Thoracic aorta (tissue), 2 donors: ENCODE data around the gene FBXL16. TPM values are rescaled to one million over a fixed set of nuclear protein-coding genes. Genes with fewer than 3 reads are reported as not detected.

Experiments
- ATAC-seq: fragments of 150-250 bp; one replicate; pipeline ENCODE4 v1.8.0; 2017; ENCODE audit warnings: low read depth; ENCODE audit not compliant: insufficient number of reproducible peaks, low FRiP score
- DNase-seq: peaks from one replicate; pipeline ENCODE4 v3.0.0-alpha.2; 2020; ENCODE audit warnings: low spot score
- H3K27ac ChIP-seq, 2 donors: fragments of 200-600 bp; sonication (generic); 1 replicate in 1 of 2; 2 replicates in 1 of 2; pipeline ENCODE4 v1.5.1; 2016; ENCODE audit warnings: mild to moderate bottlenecking in 2 of 2, moderate library complexity in 2 of 2
- H3K27me3 ChIP-seq: fragments of 200-600 bp; sonication (generic); replicated peaks from 2 replicates; pipeline ENCODE4 v1.6.0; 2016; ENCODE audit warnings: mild to moderate bottlenecking; ENCODE audit not compliant: insufficient read depth
- H3K36me3 ChIP-seq: fragments of 200-600 bp; sonication (generic); one replicate; pipeline ENCODE4 v1.5.1; 2016
- H3K4me1 ChIP-seq, 2 donors: fragments of 200-600 bp; sonication (generic); 1 replicate in 1 of 2; 2 replicates in 1 of 2; pipeline versions ENCODE4 v1.5.1 to v1.6.0; 2016; ENCODE audit warnings: low read depth in 2 of 2, mild to moderate bottlenecking in 1 of 2; ENCODE audit not compliant: control insufficient read depth in 1 of 2
- H3K4me3 ChIP-seq: fragments of 200-600 bp; sonication (generic); 2 replicates; pipeline ENCODE4 v1.5.1; 2016; ENCODE audit warnings: mild to moderate bottlenecking
- H3K9me3 ChIP-seq: fragments of 200-600 bp; sonication (generic); 2 replicates; pipeline ENCODE4 v1.5.1; 2016
- total RNA-seq, 2 donors: library from RNA; depleted of rRNA; stranded (reverse); fragments of >200 nt; gene quantifications; one replicate each; pipeline versions ENCODE4 v1.1.0 to v1.2.3, GENCODE V29; 2016
- TF ChIP-seq, protein P1 (sequence below): fragments of 200-600 bp; sonication (generic); IDR thresholded peaks from one replicate; pipeline ENCODE4 v1.5.1; 2019; ENCODE audit warnings: antibody characterized with exemption

Gene FBXL16
- total RNA-seq, 2 donors from 2014 or later = not detected

DNA sequence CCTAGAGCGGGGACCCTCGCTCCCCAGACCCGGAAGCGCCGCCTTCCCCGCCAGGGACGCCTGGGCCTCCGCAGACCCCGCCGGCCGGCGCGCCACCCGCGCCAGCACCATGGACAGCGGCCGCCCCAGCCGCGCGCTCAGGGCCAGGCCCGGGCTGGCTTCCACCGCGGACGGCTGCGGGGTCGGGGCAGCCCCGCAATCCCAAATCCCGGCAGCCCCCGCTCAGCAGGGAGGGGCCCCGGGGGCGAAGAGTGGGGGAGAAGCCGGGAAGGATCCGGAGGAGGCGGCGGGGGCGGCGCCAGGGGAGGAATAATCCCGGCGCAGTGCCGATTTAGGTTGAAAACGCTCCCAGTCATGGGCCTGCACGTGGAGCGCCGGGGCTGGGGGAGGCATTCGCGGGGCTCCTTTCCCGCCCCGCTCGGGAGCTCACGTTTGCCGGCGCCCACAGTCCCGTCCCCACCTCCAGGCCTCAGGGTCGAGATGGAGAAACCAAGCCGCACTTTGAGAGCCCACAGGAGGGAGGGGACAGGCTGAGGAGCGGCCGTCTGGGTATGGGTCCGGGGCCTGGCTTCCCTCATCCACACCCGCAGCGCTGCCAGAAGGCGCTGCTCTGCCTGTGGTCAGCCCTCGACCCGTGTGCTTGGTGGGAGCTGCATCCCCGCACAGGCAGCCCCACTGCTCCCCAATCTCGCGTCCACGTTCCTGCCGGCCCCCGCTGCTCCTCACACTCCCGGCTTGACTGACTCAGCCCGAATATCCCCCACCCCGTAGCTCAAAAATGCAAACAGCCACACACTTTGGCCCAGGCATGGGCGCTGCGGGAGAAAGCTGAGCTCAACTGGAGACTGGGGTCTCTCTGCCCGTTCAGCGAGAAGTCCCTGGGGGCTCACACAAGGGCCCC, 4.7 kb downstream of the FBXL16 start:
- H3K4me1 ChIP-seq = no peaks in the 10 kb centered on the region
- no peaks in the 10 kb centered on the region for H3K36me3 ChIP-seq
- no peak for ATAC-seq
- no peak overlapping the region for H3K4me3 ChIP-seq
- TF ChIP-seq, protein P1, sequence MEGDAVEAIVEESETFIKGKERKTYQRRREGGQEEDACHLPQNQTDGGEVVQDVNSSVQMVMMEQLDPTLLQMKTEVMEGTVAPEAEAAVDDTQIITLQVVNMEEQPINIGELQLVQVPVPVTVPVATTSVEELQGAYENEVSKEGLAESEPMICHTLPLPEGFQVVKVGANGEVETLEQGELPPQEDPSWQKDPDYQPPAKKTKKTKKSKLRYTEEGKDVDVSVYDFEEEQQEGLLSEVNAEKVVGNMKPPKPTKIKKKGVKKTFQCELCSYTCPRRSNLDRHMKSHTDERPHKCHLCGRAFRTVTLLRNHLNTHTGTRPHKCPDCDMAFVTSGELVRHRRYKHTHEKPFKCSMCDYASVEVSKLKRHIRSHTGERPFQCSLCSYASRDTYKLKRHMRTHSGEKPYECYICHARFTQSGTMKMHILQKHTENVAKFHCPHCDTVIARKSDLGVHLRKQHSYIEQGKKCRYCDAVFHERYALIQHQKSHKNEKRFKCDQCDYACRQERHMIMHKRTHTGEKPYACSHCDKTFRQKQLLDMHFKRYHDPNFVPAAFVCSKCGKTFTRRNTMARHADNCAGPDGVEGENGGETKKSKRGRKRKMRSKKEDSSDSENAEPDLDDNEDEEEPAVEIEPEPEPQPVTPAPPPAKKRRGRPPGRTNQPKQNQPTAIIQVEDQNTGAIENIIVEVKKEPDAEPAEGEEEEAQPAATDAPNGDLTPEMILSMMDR = no peak
- H3K9me3 ChIP-seq = no peaks in the 10 kb centered on the region
- no peak overlapping the region for H3K27ac ChIP-seq
- no peak for DNase-seq
- H3K27me3 ChIP-seq = peaks cover 19% of the 10 kb centered on the region

- ATAC-seq = no peak
- peaks cover 22% of the 10 kb centered on the region for H3K27me3 ChIP-seq
- H3K36me3 ChIP-seq = no peaks in the 10 kb centered on the region
- H3K9me3 ChIP-seq = no peaks in the 10 kb centered on the region
- DNase-seq = no peak
- TF ChIP-seq, protein P1 = no peak
- no peak overlapping the region for H3K27ac ChIP-seq
- no peak overlapping the region for H3K4me3 ChIP-seq
- H3K4me1 ChIP-seq = peaks cover 4% of the 10 kb centered on the region in 2 donors
These were observed 6.5 kb downstream of the FBXL16 start for GRCh38 chr16:698911-699671.

GRCh38 chr16:695355-696089, 10.1 kb downstream of the FBXL16 start:
- Histone ChIP-seq H3K9me3 (no peaks in the 10 kb centered on the region), H3K27ac (no peak overlapping the region), H3K27me3 (peaks cover 12% of the 10 kb centered on the region), H3K4me1 (peaks cover 6 to 10% of the 10 kb centered on the region in 2 donors), H3K36me3 (no peaks in the 10 kb centered on the region), H3K4me3 (peak overlapping the region; percentile 43)
- TF ChIP-seq, protein P1 = no peak
- no peak for ATAC-seq
- no peak for DNase-seq

DNA sequence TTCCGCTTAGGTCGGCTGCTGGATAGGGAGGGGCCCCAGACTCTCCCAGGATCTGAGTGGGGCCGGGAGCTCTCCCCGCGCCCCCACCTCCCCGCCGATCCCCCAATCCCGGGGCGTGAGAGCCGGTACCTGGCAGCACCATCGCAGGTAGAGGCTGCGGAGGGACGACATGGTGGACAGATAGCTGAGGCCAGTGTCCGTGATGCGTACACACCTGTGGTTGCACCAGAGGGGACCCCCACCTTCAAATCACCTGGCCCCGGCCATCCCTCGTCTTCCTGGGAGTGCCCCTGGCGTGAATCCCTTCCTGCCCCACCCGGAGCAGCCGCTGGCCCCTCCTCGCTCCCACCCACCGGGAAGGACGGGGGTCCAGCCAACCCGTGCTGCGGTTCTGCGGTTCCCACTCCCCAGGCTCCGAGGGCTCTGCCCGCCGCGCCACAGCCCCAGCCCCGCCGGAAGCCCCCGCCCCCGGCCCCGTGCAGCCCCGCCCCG, 10.7 kb downstream of the FBXL16 start:
- peak overlapping the region; percentile 30 for H3K4me3 ChIP-seq
- no peak for DNase-seq
- H3K9me3 ChIP-seq = no peaks in the 10 kb centered on the region
- TF ChIP-seq, protein P1 = no peak
- no peaks in the 10 kb centered on the region for H3K36me3 ChIP-seq
- no peak overlapping the region for H3K27ac ChIP-seq
- no peak for ATAC-seq
- H3K4me1 ChIP-seq = peaks cover 9 to 13% of the 10 kb centered on the region in 2 donors
- H3K27me3 ChIP-seq = peaks cover 7% of the 10 kb centered on the region
